GM12892 (cell line): ENCODE data around the gene PALLD.

ENCODE experiments used
- POLR2A ChIP-seq: IDR thresholded peaks from 2 replicates; pipeline ENCODE4 v1.6.1; 2011; ENCODE audit warnings: low read depth, low read length, control low read depth
- POLR2AphosphoS5 ChIP-seq: IDR thresholded peaks from 2 replicates; pipeline ENCODE4 v1.6.1; 2011; ENCODE audit warnings: low read depth, low read length, control low read depth

GRCh38 chr4:168758351-168758876 lies 261.6 kb downstream of the PALLD start:
- TF ChIP-seq POLR2AphosphoS5 = no peak
- TF ChIP-seq POLR2A = no peak
